Measurements from ENCODE around the gene HLX.

The HLX gene

GRCh38 chr1:220886470-220887201 is 7.4 kb downstream of the HLX start:
- no peak overlapping the region for H3K4me3 ChIP-seq (ENCODE audit: low read depth, low read length)
- ChIA-PET POLR2A (no interaction called here), CTCF (no interaction called here)
- no peak for DNase-seq (ENCODE audit: low read depth, low spot score)
- TF ChIP-seq CTCF (IDR thresholded peaks at IDR 0.05; ENCODE audit: insufficient read depth, low read length, missing control alignments) = no peak

GRCh38 chr1:220887202-220887519 is 7.9 kb downstream of the HLX start:
- TF ChIP-seq CTCF (IDR thresholded peaks at IDR 0.05; ENCODE audit: insufficient read depth, low read length, missing control alignments) = no peak
- no peak overlapping the region for H3K4me3 ChIP-seq (ENCODE audit: low read depth, low read length)
- DNase-seq (ENCODE audit: low read depth, low spot score) = no peak
- ChIA-PET CTCF (no interaction called here), POLR2A (no interaction called here)

- POLR2A ChIA-PET = no interaction called here
- H3K4me3 ChIP-seq (ENCODE audit: low read depth, low read length) = peak overlapping the region; percentile 32; the same call in 1 of the 2 replicates
- no peak for TF ChIP-seq CTCF (IDR thresholded peaks at IDR 0.05; ENCODE audit: insufficient read depth, low read length, missing control alignments)
- CTCF ChIA-PET = interaction anchor here (1.2 to 1.5 kb wide), 2 partner anchors 20 to 315 kb away, joined by 3 to 6 read pairs; no protein-coding TSS in a partner anchor
- no peak for DNase-seq (ENCODE audit: low read depth, low spot score)
Measured at GRCh38 chr1:220887520-220888416, 8.5 kb downstream of the HLX start.

GRCh38 chr1:220888417-220888986 is 9.3 kb downstream of the HLX start:
- no peak for DNase-seq (ENCODE audit: low read depth, low spot score)
- no peak for TF ChIP-seq CTCF (IDR thresholded peaks at IDR 0.05; ENCODE audit: insufficient read depth, low read length, missing control alignments)
- CTCF ChIA-PET = interaction anchor here (1.2 to 1.5 kb wide), 2 partner anchors 19 to 315 kb away, joined by 3 to 6 read pairs; no protein-coding TSS in a partner anchor
- H3K4me3 ChIP-seq (ENCODE audit: low read depth, low read length) = no peak overlapping the region
- POLR2A ChIA-PET = interaction anchor here (0.5 to 0.6 kb wide), 2 partner anchors 9 to 990 kb away, joined by 3 read pairs; partner anchors contain the start of gene HLX

- DNase-seq (ENCODE audit: low read depth, low spot score) = no peak
- ChIA-PET CTCF (interaction anchor here (1.0 to 1.5 kb wide), 2 partner anchors 12 to 314 kb away, joined by 3 to 6 read pairs; no protein-coding TSS in a partner anchor), POLR2A (interaction anchor here (0.5 kb wide), 1 partner anchor 989 kb away, joined by 3 read pairs; no protein-coding TSS in a partner anchor)
- H3K4me3 ChIP-seq (ENCODE audit: low read depth, low read length) = no peak overlapping the region
- no peak for TF ChIP-seq CTCF (IDR thresholded peaks at IDR 0.05; ENCODE audit: insufficient read depth, low read length, missing control alignments)
Measured at GRCh38 chr1:220889333-220889732, 10.1 kb downstream of the HLX start.

Measured in AG04449 (cell line).